ENCODE measurements around the gene ZNF654. TPM values are rescaled to one million over a fixed set of nuclear protein-coding genes. Genes with fewer than 3 reads are reported as not detected.

Gene ZNF654
- total and polyA plus RNA-seq, 9 of the 15 experiments (the other 6 are each of a cell fraction or from before 2014, with no cell fraction given) = 2.4 to 8.6 (median 5.1) TPM

Other genes starting within 250 kb of the ZNF654 start
- 14.4 and 18.0 TPM in 2 replicates for gene CGGBP1, start 250 bp upstream of the ZNF654 start, total RNA-seq (2014; rRNA removed)
- gene CGGBP1, start 250 bp upstream of the ZNF654 start, total RNA-seq (2014; rRNA removed; fragmentation: Illumina TruSeq; extraction: Trizol) = 37.8 and 46.5 TPM in 2 replicates
- gene CGGBP1, start 250 bp upstream of the ZNF654 start, total RNA-seq (2015; rRNA removed; fragmentation: Illumina TruSeq; extraction: Trizol) = 38.2 and 43.2 TPM in 2 replicates
- 37.9 and 39.2 TPM in 2 replicates for gene CGGBP1, start 250 bp upstream of the ZNF654 start, total RNA-seq (2021)
- 43.2 and 46.5 TPM in 2 replicates for gene CGGBP1, start 250 bp upstream of the ZNF654 start, polyA plus RNA-seq (2011; rRNA removed)
- 41.2 and 47.8 TPM in 2 replicates for gene CGGBP1, start 250 bp upstream of the ZNF654 start, polyA plus RNA-seq (2014; fragmentation: Illumina TruSeq; extraction: Trizol)
- 10 to 100 TPM; 26.6 to 35.8 TPM for gene CGGBP1, start 250 bp upstream of the ZNF654 start, polyA plus RNA-seq (2014; fragmentation: Nextera tagmentation; extraction: Ambion mirVana)
- 24.9 and 29.4 TPM in 2 replicates for gene CGGBP1, start 250 bp upstream of the ZNF654 start, polyA plus RNA-seq (2014; rRNA removed)
- gene C3orf38, start 90.7 kb downstream of the ZNF654 start, total RNA-seq (2014; rRNA removed) = 11.9 and 13.8 TPM in 2 replicates
- gene C3orf38, start 90.7 kb downstream of the ZNF654 start, total RNA-seq (2014; rRNA removed; fragmentation: Illumina TruSeq; extraction: Trizol) = 17.6 and 18.4 TPM in 2 replicates
- 21.2 and 22.1 TPM in 2 replicates for gene C3orf38, start 90.7 kb downstream of the ZNF654 start, total RNA-seq (2015; rRNA removed; fragmentation: Illumina TruSeq; extraction: Trizol)
- 11.5 and 13.7 TPM in 2 replicates for gene C3orf38, start 90.7 kb downstream of the ZNF654 start, total RNA-seq (2021)
- 12.4 and 16.2 TPM in 2 replicates for gene C3orf38, start 90.7 kb downstream of the ZNF654 start, polyA plus RNA-seq (2011; rRNA removed)
- gene C3orf38, start 90.7 kb downstream of the ZNF654 start, polyA plus RNA-seq (2014; fragmentation: Illumina TruSeq; extraction: Trizol) = 14.0 and 16.3 TPM in 2 replicates
- gene C3orf38, start 90.7 kb downstream of the ZNF654 start, polyA plus RNA-seq (2014; fragmentation: Nextera tagmentation; extraction: Ambion mirVana) = 10 to 100 TPM; 15.1 to 20.6 TPM
- gene C3orf38, start 90.7 kb downstream of the ZNF654 start, polyA plus RNA-seq (2014; rRNA removed) = 8.7 and 10.7 TPM in 2 replicates

Data from K562 (cell line).